ENCODE results near the gene BAG3.

- TF ChIP-seq CTCF (IDR thresholded peaks at IDR 0.05): no peak
- no peak for TF ChIP-seq EP300 (IDR thresholded peaks at IDR 0.05; ENCODE audit: low read depth)
- TF ChIP-seq POLR2AphosphoS5 (IDR thresholded peaks at IDR 0.05): no peak
- no peak for TF ChIP-seq POLR2A (IDR thresholded peaks at IDR 0.05)
These were observed 15.5 kb downstream of the BAG3 start for GRCh38 chr10:119666709-119667004.

Data from transverse colon (tissue), 4 donors.